ENCODE measurements around the gene KCNK15.

The KCNK15 gene

GRCh38 chr20:44720997-44721784, 24.5 kb upstream of the KCNK15 start:
- Histone ChIP-seq H3K4me1 (peaks cover 4% of the 10 kb centered on the region; the same call in 1 of the 2 replicates), H3K36me3 (replicated peaks) (no peaks in the 10 kb centered on the region), H3K4me3 (no peak overlapping the region), H3K27me3 (ENCODE audit: low read depth) (no peaks in the 10 kb centered on the region), H3K9me3 (no peaks in the 10 kb centered on the region)
- DNase-seq (ENCODE audit: low spot score in 2 of 2), result no peak
- in situ Hi-C loops (cut with MboI; ENCODE audit: low sequenced_read_pairs), result no loop called here

- Histone ChIP-seq H3K36me3 (replicated peaks) (no peaks in the 10 kb centered on the region), H3K9me3 (no peaks in the 10 kb centered on the region), H3K4me1 (peaks cover 4% of the 10 kb centered on the region; the same call in 1 of the 2 replicates), H3K4me3 (no peak overlapping the region), H3K27me3 (ENCODE audit: low read depth) (no peaks in the 10 kb centered on the region)
- DNase-seq (ENCODE audit: low spot score in 2 of 2), result no peak
- in situ Hi-C loops (cut with MboI; ENCODE audit: low sequenced_read_pairs), result no loop called here
Measured at GRCh38 chr20:44721785-44722054, 23.9 kb upstream of the KCNK15 start.

GRCh38 chr20:44722990-44723389, 22.7 kb upstream of the KCNK15 start:
- in situ Hi-C loops (cut with MboI; ENCODE audit: low sequenced_read_pairs), result no loop called here
- H3K27me3 ChIP-seq (ENCODE audit: low read depth), result no peaks in the 10 kb centered on the region

GRCh38 chr20:44723391-44723790, 22.3 kb upstream of the KCNK15 start:
- DNase-seq (ENCODE audit: low spot score in 2 of 2), result no peak
- H3K9me3 ChIP-seq, result no peaks in the 10 kb centered on the region
- H3K27me3 ChIP-seq (ENCODE audit: low read depth), result no peaks in the 10 kb centered on the region
- H3K4me3 ChIP-seq, result no peak overlapping the region
- H3K4me1 ChIP-seq, result peaks cover 4% of the 10 kb centered on the region
- no peaks in the 10 kb centered on the region for H3K36me3 ChIP-seq (replicated peaks)
- in situ Hi-C loops (cut with MboI; ENCODE audit: low sequenced_read_pairs), result no loop called here

More at GRCh38 chr20:44722990-44723389, 22.7 kb upstream of the KCNK15 start:
- no peak for DNase-seq (ENCODE audit: low spot score in 2 of 2)
- Histone ChIP-seq H3K4me1 (peaks cover 4% of the 10 kb centered on the region; the same call in 1 of the 2 replicates), H3K4me3 (no peak overlapping the region), H3K9me3 (no peaks in the 10 kb centered on the region), H3K36me3 (replicated peaks) (no peaks in the 10 kb centered on the region)

GRCh38 chr20:44723798-44724362, 21.8 kb upstream of the KCNK15 start:
- Histone ChIP-seq H3K36me3 (replicated peaks) (no peaks in the 10 kb centered on the region), H3K27me3 (ENCODE audit: low read depth) (no peaks in the 10 kb centered on the region), H3K4me3 (no peak overlapping the region), H3K4me1 (peaks cover 9% of the 10 kb centered on the region), H3K9me3 (no peaks in the 10 kb centered on the region)
- DNase-seq (ENCODE audit: low spot score in 2 of 2), result no peak
- in situ Hi-C loops (cut with MboI; ENCODE audit: low sequenced_read_pairs), result no loop called here

- Histone ChIP-seq H3K27me3 (ENCODE audit: low read depth) (no peaks in the 10 kb centered on the region), H3K4me1 (peaks cover 9% of the 10 kb centered on the region), H3K36me3 (replicated peaks) (no peaks in the 10 kb centered on the region), H3K4me3 (no peak overlapping the region), H3K9me3 (no peaks in the 10 kb centered on the region)
- no peak for DNase-seq (ENCODE audit: low spot score in 2 of 2)
- in situ Hi-C loops (cut with MboI; ENCODE audit: low sequenced_read_pairs), result no loop called here
Measured at GRCh38 chr20:44724423-44725091, 21.1 kb upstream of the KCNK15 start.

GRCh38 chr20:44725837-44726236, 19.8 kb upstream of the KCNK15 start:
- peaks cover 8% of the 10 kb centered on the region for H3K4me1 ChIP-seq

GRCh38 chr20:44727039-44727438, 18.6 kb upstream of the KCNK15 start:
- Histone ChIP-seq H3K4me3 (no peak overlapping the region), H3K4me1 (peaks cover 5% of the 10 kb centered on the region), H3K27me3 (ENCODE audit: low read depth) (no peaks in the 10 kb centered on the region), H3K9me3 (no peaks in the 10 kb centered on the region), H3K36me3 (replicated peaks) (no peaks in the 10 kb centered on the region)
- no peak for DNase-seq (ENCODE audit: low spot score in 2 of 2)
- in situ Hi-C loops (cut with MboI; ENCODE audit: low sequenced_read_pairs), result no loop called here

More at GRCh38 chr20:44725837-44726236, 19.8 kb upstream of the KCNK15 start:
- DNase-seq (ENCODE audit: low spot score in 2 of 2), result no peak
- H3K4me3 ChIP-seq, result no peak overlapping the region
- in situ Hi-C loops (cut with MboI; ENCODE audit: low sequenced_read_pairs), result no loop called here
- H3K9me3 ChIP-seq, result no peaks in the 10 kb centered on the region
- H3K27me3 ChIP-seq (ENCODE audit: low read depth), result no peaks in the 10 kb centered on the region
- no peaks in the 10 kb centered on the region for H3K36me3 ChIP-seq (replicated peaks)

GRCh38 chr20:44727651-44728050, 18.0 kb upstream of the KCNK15 start:
- in situ Hi-C loops (cut with MboI; ENCODE audit: low sequenced_read_pairs), result no loop called here
- H3K36me3 ChIP-seq (replicated peaks), result no peaks in the 10 kb centered on the region
- no peak overlapping the region for H3K4me3 ChIP-seq
- peaks cover 5% of the 10 kb centered on the region for H3K4me1 ChIP-seq
- no peaks in the 10 kb centered on the region for H3K9me3 ChIP-seq
- no peaks in the 10 kb centered on the region for H3K27me3 ChIP-seq (ENCODE audit: low read depth)
- DNase-seq (ENCODE audit: low spot score in 2 of 2), result no peak

GRCh38 chr20:44728801-44729443, 16.7 kb upstream of the KCNK15 start:
- Histone ChIP-seq H3K36me3 (replicated peaks) (no peaks in the 10 kb centered on the region), H3K4me3 (no peak overlapping the region), H3K4me1 (peaks cover 5% of the 10 kb centered on the region), H3K9me3 (no peaks in the 10 kb centered on the region), H3K27me3 (ENCODE audit: low read depth) (no peaks in the 10 kb centered on the region)
- in situ Hi-C loops (cut with MboI; ENCODE audit: low sequenced_read_pairs), result no loop called here
- DNase-seq (ENCODE audit: low spot score in 2 of 2), result peak in 1 of 2 experiments; percentile 37

GRCh38 chr20:44730441-44730840, 15.2 kb upstream of the KCNK15 start:
- in situ Hi-C loops (cut with MboI; ENCODE audit: low sequenced_read_pairs), result loop anchor here (5.0 kb wide), 1 partner anchor 43 kb away; no protein-coding TSS in a partner anchor
- H3K4me1 ChIP-seq, result peaks cover 5% of the 10 kb centered on the region
- H3K27me3 ChIP-seq (ENCODE audit: low read depth), result no peaks in the 10 kb centered on the region
- no peaks in the 10 kb centered on the region for H3K36me3 ChIP-seq (replicated peaks)
- H3K9me3 ChIP-seq, result no peaks in the 10 kb centered on the region
- H3K4me3 ChIP-seq, result no peak overlapping the region
- no peak for DNase-seq (ENCODE audit: low spot score in 2 of 2)

GRCh38 chr20:44731657-44732056, 14.0 kb upstream of the KCNK15 start:
- in situ Hi-C loops (cut with MboI; ENCODE audit: low sequenced_read_pairs), result loop anchor here (5.0 kb wide), 1 partner anchor 44 kb away; no protein-coding TSS in a partner anchor
- Histone ChIP-seq H3K4me3 (no peak overlapping the region), H3K36me3 (replicated peaks) (no peaks in the 10 kb centered on the region), H3K9me3 (no peaks in the 10 kb centered on the region), H3K27me3 (ENCODE audit: low read depth) (no peaks in the 10 kb centered on the region), H3K4me1 (peaks cover 8% of the 10 kb centered on the region)
- no peak for DNase-seq (ENCODE audit: low spot score in 2 of 2)

GRCh38 chr20:44732327-44732726, 13.3 kb upstream of the KCNK15 start:
- Histone ChIP-seq H3K4me3 (no peak overlapping the region), H3K36me3 (replicated peaks) (no peaks in the 10 kb centered on the region), H3K9me3 (no peaks in the 10 kb centered on the region), H3K4me1 (peaks cover 8% of the 10 kb centered on the region), H3K27me3 (ENCODE audit: low read depth) (no peaks in the 10 kb centered on the region)
- DNase-seq (ENCODE audit: low spot score in 2 of 2), result no peak
- in situ Hi-C loops (cut with MboI; ENCODE audit: low sequenced_read_pairs), result loop anchor here (5.0 kb wide), 1 partner anchor 45 kb away; no protein-coding TSS in a partner anchor

Measured in HAP-1 (cell line).